GM12878 (cell line): ENCODE measurements around the gene SLC38A4. TPM values are rescaled to one million over a fixed set of nuclear protein-coding genes. Genes with fewer than 3 reads are reported as not detected.

Experiments used
- EGR1 ChIP-seq, 2 experiments: IDR thresholded peaks; 1 replicate in 1 of 2; 2 replicates in 1 of 2; pipeline ENCODE4 v1.6.1; 2011 to 2012; ENCODE audit warnings: low read depth in 2 of 2, low read length in 2 of 2, borderline replicate concordance in 1 of 2, mild to moderate bottlenecking in 1 of 2, moderate library complexity in 1 of 2
- NRF1 ChIP-seq: conservative IDR thresholded peaks from 2 replicates; pipeline ENCODE4 v1.6.1; 2011; ENCODE audit warnings: mild to moderate bottlenecking, low read depth, low read length, improper control_type of control experiment
- TARDBP ChIP-seq: IDR thresholded peaks from 2 replicates; pipeline ENCODE4 v1.6.1; 2016; ENCODE audit warnings: borderline replicate concordance
- polyA plus RNA-seq, 11 experiments: library from polyadenylated mRNA; depleted of rRNA in 4 of 11; unstranded in 6 of 11; stranded (reverse) in 5 of 11; fragments of >200 nt; fragmentation: Nextera tagmentation in 4 of 11; fragmentation: Illumina TruSeq in 1 of 11; extraction: Ambion mirVana in 4 of 11; extraction: Trizol in 1 of 11; gene quantifications; 1 replicate in 1 of 11; 2 replicates in 10 of 11; pipeline versions ENCODE4 v1.2.1 to v1.2.3, GENCODE V29; 2011 to 2016; ENCODE audit warnings: inconsistent platforms in 2 of 11, missing spikeins in 2 of 11, low read depth in 1 of 11
- total RNA-seq, 4 experiments: library from RNA; depleted of rRNA in 3 of 4; stranded (reverse); fragments of >200 nt in 3 of 4; fragmentation: Illumina TruSeq in 1 of 4; extraction: Trizol in 1 of 4; gene quantifications; 2 replicates each; pipeline versions ENCODE4 v1.2.1 to v1.2.3, GENCODE V29; 2013 to 2021
- TF ChIP-seq, protein P1 (sequence below): fragments of 450-650 bp; formaldehyde crosslinking; IDR thresholded peaks from 2 replicates; pipeline ENCODE4 v1.5.0; 2022; ENCODE audit warnings: mild to moderate bottlenecking, missing genetic modification characterization
- TF ChIP-seq, protein P2 (sequence below): fragments of 450-650 bp; IDR thresholded peaks from 2 replicates; pipeline ENCODE4 v1.6.1; 2018; ENCODE audit warnings: borderline replicate concordance, mild to moderate bottlenecking; ENCODE audit not compliant: partially characterized antibody
- TF ChIP-seq, protein P3 (sequence below): fragments of 450-650 bp; IDR thresholded peaks from 2 replicates; pipeline ENCODE4 v1.6.1; 2014; ENCODE audit warnings: mild to moderate bottlenecking
- TF ChIP-seq, protein P4 (sequence below): IDR thresholded peaks from 2 replicates; pipeline ENCODE4 v1.6.1; 2012; ENCODE audit warnings: mild to moderate bottlenecking, low read depth, low read length

SLC38A4 gene
- total and polyA plus RNA-seq, 10 of the 15 experiments (the other 5 are each of a cell fraction or from before 2014, with no cell fraction given) = 0.04 to 0.52 (median 0.13) TPM; not detected in 2

DNA sequence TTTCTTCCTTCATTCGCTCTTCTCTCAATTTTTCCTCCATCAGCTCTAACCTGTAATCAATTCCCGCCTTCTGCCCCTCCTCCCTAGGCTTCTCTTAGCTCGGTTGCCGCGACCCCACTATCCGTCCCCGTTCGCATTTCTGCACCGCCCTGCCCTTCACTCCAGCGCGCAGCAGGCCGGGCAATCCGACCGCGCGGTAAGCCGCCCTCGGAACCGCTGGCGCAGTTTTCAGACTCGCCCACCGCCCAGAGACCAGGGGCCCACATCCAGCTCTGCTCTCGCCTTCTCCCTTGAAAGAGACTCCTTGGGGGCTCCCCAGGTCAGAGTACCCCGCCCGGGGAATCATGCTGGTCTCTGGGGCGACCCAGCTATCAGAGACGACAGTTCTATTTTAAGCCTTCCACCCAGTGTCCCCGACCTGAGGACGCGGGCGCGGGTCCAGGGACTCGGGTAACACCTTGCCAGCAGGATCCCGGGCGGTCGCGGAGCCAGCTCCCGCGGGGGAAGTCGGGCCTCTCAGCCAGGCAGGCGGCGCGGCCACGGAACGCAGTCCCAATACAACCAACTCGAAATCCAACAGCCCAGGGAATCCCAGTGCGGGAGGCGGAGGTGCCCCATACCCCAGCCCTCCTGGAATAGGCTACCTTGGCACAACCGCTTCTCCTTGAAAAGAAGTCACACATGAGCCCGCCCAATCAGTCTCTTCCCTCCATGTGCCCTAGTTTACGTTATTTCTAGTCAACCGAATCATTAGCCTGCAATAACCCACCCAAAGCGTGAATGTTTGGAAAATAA is 5.7 kb upstream of the SLC38A4 start (continued):
- TF ChIP-seq, protein P1, sequence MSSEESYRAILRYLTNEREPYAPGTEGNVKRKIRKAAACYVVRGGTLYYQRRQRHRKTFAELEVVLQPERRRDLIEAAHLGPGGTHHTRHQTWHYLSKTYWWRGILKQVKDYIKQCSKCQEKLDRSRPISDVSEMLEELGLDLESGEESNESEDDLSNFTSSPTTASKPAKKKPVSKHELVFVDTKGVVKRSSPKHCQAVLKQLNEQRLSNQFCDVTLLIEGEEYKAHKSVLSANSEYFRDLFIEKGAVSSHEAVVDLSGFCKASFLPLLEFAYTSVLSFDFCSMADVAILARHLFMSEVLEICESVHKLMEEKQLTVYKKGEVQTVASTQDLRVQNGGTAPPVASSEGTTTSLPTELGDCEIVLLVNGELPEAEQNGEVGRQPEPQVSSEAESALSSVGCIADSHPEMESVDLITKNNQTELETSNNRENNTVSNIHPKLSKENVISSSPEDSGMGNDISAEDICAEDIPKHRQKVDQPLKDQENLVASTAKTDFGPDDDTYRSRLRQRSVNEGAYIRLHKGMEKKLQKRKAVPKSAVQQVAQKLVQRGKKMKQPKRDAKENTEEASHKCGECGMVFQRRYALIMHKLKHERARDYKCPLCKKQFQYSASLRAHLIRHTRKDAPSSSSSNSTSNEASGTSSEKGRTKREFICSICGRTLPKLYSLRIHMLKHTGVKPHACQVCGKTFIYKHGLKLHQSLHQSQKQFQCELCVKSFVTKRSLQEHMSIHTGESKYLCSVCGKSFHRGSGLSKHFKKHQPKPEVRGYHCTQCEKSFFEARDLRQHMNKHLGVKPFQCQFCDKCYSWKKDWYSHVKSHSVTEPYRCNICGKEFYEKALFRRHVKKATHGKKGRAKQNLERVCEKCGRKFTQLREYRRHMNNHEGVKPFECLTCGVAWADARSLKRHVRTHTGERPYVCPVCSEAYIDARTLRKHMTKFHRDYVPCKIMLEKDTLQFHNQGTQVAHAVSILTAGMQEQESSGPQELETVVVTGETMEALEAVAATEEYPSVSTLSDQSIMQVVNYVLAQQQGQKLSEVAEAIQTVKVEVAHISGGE (CRISPR knock-in tag) = no peak
- TF ChIP-seq, protein P2, sequence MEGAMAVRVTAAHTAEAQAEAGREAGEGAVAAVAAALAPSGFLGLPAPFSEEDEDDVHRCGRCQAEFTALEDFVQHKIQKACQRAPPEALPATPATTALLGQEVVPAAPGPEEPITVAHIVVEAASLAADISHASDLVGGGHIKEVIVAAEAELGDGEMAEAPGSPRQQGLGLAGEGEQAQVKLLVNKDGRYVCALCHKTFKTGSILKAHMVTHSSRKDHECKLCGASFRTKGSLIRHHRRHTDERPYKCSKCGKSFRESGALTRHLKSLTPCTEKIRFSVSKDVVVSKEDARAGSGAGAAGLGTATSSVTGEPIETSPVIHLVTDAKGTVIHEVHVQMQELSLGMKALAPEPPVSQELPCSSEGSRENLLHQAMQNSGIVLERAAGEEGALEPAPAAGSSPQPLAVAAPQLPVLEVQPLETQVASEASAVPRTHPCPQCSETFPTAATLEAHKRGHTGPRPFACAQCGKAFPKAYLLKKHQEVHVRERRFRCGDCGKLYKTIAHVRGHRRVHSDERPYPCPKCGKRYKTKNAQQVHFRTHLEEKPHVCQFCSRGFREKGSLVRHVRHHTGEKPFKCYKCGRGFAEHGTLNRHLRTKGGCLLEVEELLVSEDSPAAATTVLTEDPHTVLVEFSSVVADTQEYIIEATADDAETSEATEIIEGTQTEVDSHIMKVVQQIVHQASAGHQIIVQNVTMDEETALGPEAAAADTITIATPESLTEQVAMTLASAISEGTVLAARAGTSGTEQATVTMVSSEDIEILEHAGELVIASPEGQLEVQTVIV = no peak
- TF ChIP-seq NRF1 (no peak), EGR1 (IDR thresholded peaks at IDR 0.05; ENCODE audit: borderline replicate concordance in 1 of 2, low read depth in 2 of 2, low read length in 2 of 2) (no peak), TARDBP (no peak)
- TF ChIP-seq, protein P3, sequence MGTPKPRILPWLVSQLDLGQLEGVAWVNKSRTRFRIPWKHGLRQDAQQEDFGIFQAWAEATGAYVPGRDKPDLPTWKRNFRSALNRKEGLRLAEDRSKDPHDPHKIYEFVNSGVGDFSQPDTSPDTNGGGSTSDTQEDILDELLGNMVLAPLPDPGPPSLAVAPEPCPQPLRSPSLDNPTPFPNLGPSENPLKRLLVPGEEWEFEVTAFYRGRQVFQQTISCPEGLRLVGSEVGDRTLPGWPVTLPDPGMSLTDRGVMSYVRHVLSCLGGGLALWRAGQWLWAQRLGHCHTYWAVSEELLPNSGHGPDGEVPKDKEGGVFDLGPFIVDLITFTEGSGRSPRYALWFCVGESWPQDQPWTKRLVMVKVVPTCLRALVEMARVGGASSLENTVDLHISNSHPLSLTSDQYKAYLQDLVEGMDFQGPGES = no peak
- TF ChIP-seq, protein P4, sequence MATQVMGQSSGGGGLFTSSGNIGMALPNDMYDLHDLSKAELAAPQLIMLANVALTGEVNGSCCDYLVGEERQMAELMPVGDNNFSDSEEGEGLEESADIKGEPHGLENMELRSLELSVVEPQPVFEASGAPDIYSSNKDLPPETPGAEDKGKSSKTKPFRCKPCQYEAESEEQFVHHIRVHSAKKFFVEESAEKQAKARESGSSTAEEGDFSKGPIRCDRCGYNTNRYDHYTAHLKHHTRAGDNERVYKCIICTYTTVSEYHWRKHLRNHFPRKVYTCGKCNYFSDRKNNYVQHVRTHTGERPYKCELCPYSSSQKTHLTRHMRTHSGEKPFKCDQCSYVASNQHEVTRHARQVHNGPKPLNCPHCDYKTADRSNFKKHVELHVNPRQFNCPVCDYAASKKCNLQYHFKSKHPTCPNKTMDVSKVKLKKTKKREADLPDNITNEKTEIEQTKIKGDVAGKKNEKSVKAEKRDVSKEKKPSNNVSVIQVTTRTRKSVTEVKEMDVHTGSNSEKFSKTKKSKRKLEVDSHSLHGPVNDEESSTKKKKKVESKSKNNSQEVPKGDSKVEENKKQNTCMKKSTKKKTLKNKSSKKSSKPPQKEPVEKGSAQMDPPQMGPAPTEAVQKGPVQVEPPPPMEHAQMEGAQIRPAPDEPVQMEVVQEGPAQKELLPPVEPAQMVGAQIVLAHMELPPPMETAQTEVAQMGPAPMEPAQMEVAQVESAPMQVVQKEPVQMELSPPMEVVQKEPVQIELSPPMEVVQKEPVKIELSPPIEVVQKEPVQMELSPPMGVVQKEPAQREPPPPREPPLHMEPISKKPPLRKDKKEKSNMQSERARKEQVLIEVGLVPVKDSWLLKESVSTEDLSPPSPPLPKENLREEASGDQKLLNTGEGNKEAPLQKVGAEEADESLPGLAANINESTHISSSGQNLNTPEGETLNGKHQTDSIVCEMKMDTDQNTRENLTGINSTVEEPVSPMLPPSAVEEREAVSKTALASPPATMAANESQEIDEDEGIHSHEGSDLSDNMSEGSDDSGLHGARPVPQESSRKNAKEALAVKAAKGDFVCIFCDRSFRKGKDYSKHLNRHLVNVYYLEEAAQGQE = no peak
- TF ChIP-seq, all 136 proteins: peak for 0
